B cell (primary cell): ENCODE results near the gene OR5T2. TPM values are rescaled to one million over a fixed set of nuclear protein-coding genes. Genes with fewer than 3 reads are reported as not detected.

Experiments
- ATAC-seq: fragments of 200-7000 bp; cut with Tn5 transposase; one replicate; pipeline ENCODE4 v1.10.0; 2021; ENCODE audit warnings: low read depth, mild to moderate bottlenecking, moderate number of reproducible peaks, moderate library complexity
- CTCF ChIA-PET: fragments of 350-600 bp; sonication (Branson Sonifier 250); formaldehyde crosslinking; loops from one replicate; lab custom pipeline; 2021; ENCODE audit warnings: antibody characterized with exemption, inconsistent platforms; lab: Charles Lee
- POLR2A ChIA-PET: fragments of 350-600 bp; sonication (Branson Sonifier 250); formaldehyde crosslinking; loops from one replicate; lab custom pipeline; 2021; ENCODE audit warnings: antibody characterized with exemption; lab: Charles Lee
- DNase-seq: peaks from one replicate; pipeline ENCODE4 v3.0.0; 2013
- H2AFZ ChIP-seq: 2 replicates; pipeline ENCODE4 v1.6.1; 2012; ENCODE audit warnings: mild to moderate bottlenecking, low read depth, low read length; ENCODE audit not compliant: insufficient read depth, poor library complexity, severe bottlenecking
- H3K27ac ChIP-seq, 2 donors: 1 replicate in 1 of 2; 2 replicates in 1 of 2; pipeline ENCODE4 v1.5.1; 2012 to 2013; ENCODE audit warnings: low read length in 2 of 2, mild to moderate bottlenecking in 2 of 2, moderate library complexity in 1 of 2
- H3K27me3 ChIP-seq, 4 experiments: fragments of 200-600 bp in 1 of 4; sonication (generic) in 1 of 4; replicated peaks in 1 of 4; 1 replicate in 2 of 4; 2 replicates in 2 of 4; pipeline versions ENCODE4 v1.6.1 to v1.7.0; 2013 to 2016; ENCODE audit warnings: low read length in 3 of 4, mild to moderate bottlenecking in 2 of 4, mixed read lengths in 1 of 4, moderate library complexity in 1 of 4; ENCODE audit not compliant: insufficient read depth in 4 of 4, control insufficient read depth in 3 of 4; ENCODE audit errors: control extremely low read depth in 1 of 4
- H3K36me3 ChIP-seq, 2 experiments: replicated peaks in 1 of 2; 1 replicate in 1 of 2; 2 replicates in 1 of 2; pipeline versions ENCODE4 v1.6.1 to v1.7.1; 2013; ENCODE audit warnings: low read length in 1 of 2; ENCODE audit not compliant: insufficient read depth in 2 of 2, control insufficient read depth in 1 of 2; ENCODE audit errors: control extremely low read depth in 1 of 2, extremely low read depth in 1 of 2
- H3K4me1 ChIP-seq, 2 donors: fragments of 200-600 bp in 1 of 2; sonication (generic) in 1 of 2; 1 replicate in 1 of 2; 2 replicates in 1 of 2; pipeline versions ENCODE4 v1.5.1 to v1.6.1; 2013 to 2017; ENCODE audit warnings: low read length in 2 of 2; ENCODE audit not compliant: control insufficient read depth in 2 of 2, insufficient read depth in 2 of 2
- H3K4me2 ChIP-seq: replicated peaks from 2 replicates; pipeline ENCODE3; 2012; ENCODE audit warnings: mild to moderate bottlenecking, low read depth, low read length; ENCODE audit not compliant: poor library complexity, severe bottlenecking
- H3K4me3 ChIP-seq, 5 experiments: fragments of 200-600 bp in 1 of 5; sonication (generic) in 1 of 5; 1 replicate in 3 of 5; 2 replicates in 2 of 5; pipeline versions ENCODE4 v1.5.1 to v1.7.0; 2011 to 2016; ENCODE audit warnings: low read length in 4 of 5, mild to moderate bottlenecking in 4 of 5, low read depth in 2 of 5, control low read depth in 1 of 5, moderate library complexity in 1 of 5; ENCODE audit not compliant: insufficient read depth in 1 of 5; ENCODE audit errors: control extremely low read depth in 1 of 5, extremely low read depth in 1 of 5
- H3K79me2 ChIP-seq: fragments of 200-600 bp; sonication (generic); one replicate; pipeline ENCODE4 v1.6.0; 2016; ENCODE audit warnings: low read length; ENCODE audit not compliant: control insufficient read depth, insufficient read depth
- H3K9ac ChIP-seq: fragments of 200-600 bp; sonication (generic); 2 replicates; pipeline ENCODE4 v1.6.1; 2017; ENCODE audit warnings: mild to moderate bottlenecking, low read length, moderate library complexity
- H3K9me3 ChIP-seq, 3 donors: one replicate each; pipeline versions ENCODE4 v1.6.1 to v1.7.1; 2013; ENCODE audit warnings: low read length in 2 of 3; ENCODE audit not compliant: control insufficient read depth in 2 of 3, insufficient read depth in 1 of 3; ENCODE audit errors: control extremely low read depth in 1 of 3
- H4K20me1 ChIP-seq: 2 replicates; pipeline ENCODE4 v1.6.0; 2012; ENCODE audit warnings: mild to moderate bottlenecking, low read length; ENCODE audit not compliant: insufficient read depth, control insufficient read depth, poor library complexity, severe bottlenecking
- H3K27ac Mint-ChIP-seq: one replicate; pipeline ENCODE4 v1.8.0; 2021; ENCODE audit warnings: mixed read lengths
- H3K27me3 Mint-ChIP-seq: one replicate; pipeline ENCODE4 v1.8.0; 2021; ENCODE audit warnings: mixed read lengths
- H3K4me1 Mint-ChIP-seq: one replicate; pipeline ENCODE4 v1.8.0; 2021; ENCODE audit warnings: mixed read lengths
- H3K4me3 Mint-ChIP-seq: one replicate; pipeline ENCODE4 v1.8.0; 2021; ENCODE audit warnings: mixed read lengths
- H3K9me3 Mint-ChIP-seq: one replicate; pipeline ENCODE4 v1.8.0; 2022; ENCODE audit warnings: mixed read lengths; ENCODE audit not compliant: insufficient read depth
- EZH2 ChIP-seq: IDR thresholded peaks from 2 replicates; pipeline ENCODE4 v1.6.1; 2012; ENCODE audit warnings: borderline replicate concordance, low read depth, mild to moderate bottlenecking, moderate library complexity, low read length; ENCODE audit not compliant: insufficient read depth, poor library complexity, severe bottlenecking
- WGBS: methylation state at CpG from one replicate; pipeline ENCODE4 v1.1.5; 2013; ENCODE audit warnings: missing lambda C conversion rate; ENCODE audit not compliant: insufficient coverage; 5-methylcytosine and 5-hydroxymethylcytosine counted together
- intact Hi-C: fragments of 100-400 bp; cut with micrococcal nuclease; formaldehyde crosslinking; loops from one replicate; pipeline ENCODE4 v1.10.0; 2022
- polyA plus RNA-seq: library from polyadenylated mRNA; depleted of rRNA; stranded (reverse); fragments of >200 nt; gene quantifications from 2 replicates; pipeline ENCODE4 v1.2.3, GENCODE V29; 2012
- total RNA-seq, 2 donors: library from RNA; stranded (reverse); fragments of 120-200 nt in 1 of 2; gene quantifications; 1 replicate in 1 of 2; 2 replicates in 1 of 2; pipeline versions ENCODE4 v1.2.3 to v1.2.4, GENCODE V29; 2013 to 2022
- TF ChIP-seq, protein P1 (sequence below): fragments of 200-600 bp; IDR thresholded peaks from one replicate; pipeline ENCODE4 v1.8.0; 2022; ENCODE audit warnings: antibody characterized with exemption, mild to moderate bottlenecking

The OR5T2 gene
- total and polyA plus RNA-seq, 2 donors (not counting 1 experiment from before 2014, with no cell fraction given) = not detected

DNA sequence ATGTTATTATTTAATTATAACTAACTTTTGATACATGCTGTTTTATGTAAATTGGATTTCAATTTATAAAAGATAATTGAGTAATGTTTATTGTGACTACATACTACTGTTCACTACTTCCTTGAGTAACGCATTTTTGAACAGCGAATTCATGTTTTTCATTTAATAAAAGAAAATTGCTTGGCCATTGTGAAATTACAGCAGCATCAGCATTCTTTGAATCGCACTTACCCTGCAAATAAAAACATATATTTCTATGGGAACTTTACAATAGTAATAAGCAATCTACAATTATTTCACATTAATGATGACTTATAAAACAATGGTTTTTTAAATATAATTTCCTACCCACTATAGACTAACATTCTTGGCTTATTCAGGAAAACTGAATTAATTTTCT lies 37.4 kb downstream of the OR5T2 start:
- ATAC-seq (no peak), DNase-seq (no peak)
- no CpG with 5 or more reads among the region's 3 CpGs for WGBS
- H3K9me3 ChIP-seq = no peaks in the 10 kb centered on the region
- Mint-ChIP-seq H3K4me3 (no peak overlapping the region), H3K4me1 (no peaks in the 10 kb centered on the region), H3K27me3 (no peaks in the 10 kb centered on the region), H3K27ac (no peak overlapping the region), H3K9me3 (peaks cover 3% of the 10 kb centered on the region)
- ChIA-PET CTCF (no interaction called here), POLR2A (no interaction called here)
- no peak overlapping the region for H2AFZ ChIP-seq
- intact Hi-C loops = no loop called here
- no peak overlapping the region for H3K9ac ChIP-seq
- H3K4me1 ChIP-seq = no peaks in the 10 kb centered on the region
- H3K27ac ChIP-seq = no peak overlapping the region
- H3K36me3 ChIP-seq = no peaks in the 10 kb centered on the region
- H4K20me1 ChIP-seq = no peaks in the 10 kb centered on the region
- no peaks in the 10 kb centered on the region for H3K79me2 ChIP-seq
- TF ChIP-seq, protein P1, sequence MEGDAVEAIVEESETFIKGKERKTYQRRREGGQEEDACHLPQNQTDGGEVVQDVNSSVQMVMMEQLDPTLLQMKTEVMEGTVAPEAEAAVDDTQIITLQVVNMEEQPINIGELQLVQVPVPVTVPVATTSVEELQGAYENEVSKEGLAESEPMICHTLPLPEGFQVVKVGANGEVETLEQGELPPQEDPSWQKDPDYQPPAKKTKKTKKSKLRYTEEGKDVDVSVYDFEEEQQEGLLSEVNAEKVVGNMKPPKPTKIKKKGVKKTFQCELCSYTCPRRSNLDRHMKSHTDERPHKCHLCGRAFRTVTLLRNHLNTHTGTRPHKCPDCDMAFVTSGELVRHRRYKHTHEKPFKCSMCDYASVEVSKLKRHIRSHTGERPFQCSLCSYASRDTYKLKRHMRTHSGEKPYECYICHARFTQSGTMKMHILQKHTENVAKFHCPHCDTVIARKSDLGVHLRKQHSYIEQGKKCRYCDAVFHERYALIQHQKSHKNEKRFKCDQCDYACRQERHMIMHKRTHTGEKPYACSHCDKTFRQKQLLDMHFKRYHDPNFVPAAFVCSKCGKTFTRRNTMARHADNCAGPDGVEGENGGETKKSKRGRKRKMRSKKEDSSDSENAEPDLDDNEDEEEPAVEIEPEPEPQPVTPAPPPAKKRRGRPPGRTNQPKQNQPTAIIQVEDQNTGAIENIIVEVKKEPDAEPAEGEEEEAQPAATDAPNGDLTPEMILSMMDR = no peak
- no peak overlapping the region for H3K4me2 ChIP-seq
- H3K4me3 ChIP-seq = no peak overlapping the region
- no peaks in the 10 kb centered on the region for H3K27me3 ChIP-seq

DNA sequence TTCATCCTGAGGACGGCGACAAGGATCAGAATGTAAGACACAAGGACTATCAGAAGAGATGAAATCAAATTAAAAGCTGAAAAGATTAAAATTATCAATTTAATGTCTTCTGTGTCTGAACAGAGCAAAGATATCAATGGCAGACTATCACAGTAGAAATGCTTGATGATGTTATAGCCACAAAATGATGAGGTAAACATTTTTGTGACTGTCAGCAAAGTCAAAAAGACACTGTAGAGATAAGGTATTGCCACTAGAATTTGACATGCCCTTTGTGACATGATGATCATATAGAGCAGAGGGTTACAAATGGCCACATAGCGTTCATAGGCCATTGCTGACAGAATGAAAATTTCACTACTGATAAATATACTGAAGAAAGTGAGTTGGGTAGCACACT lies 45.5 kb downstream of the OR5T2 start:
- Histone ChIP-seq H3K4me1 (no peaks in the 10 kb centered on the region), H3K9me3 (no peaks in the 10 kb centered on the region), H3K4me3 (no peak overlapping the region), H3K27ac (no peak overlapping the region), H3K27me3 (no peaks in the 10 kb centered on the region), H3K9ac (no peak overlapping the region), H3K79me2 (no peaks in the 10 kb centered on the region), H4K20me1 (no peaks in the 10 kb centered on the region), H3K36me3 (no peaks in the 10 kb centered on the region), H2AFZ (no peak overlapping the region), H3K4me2 (no peak overlapping the region)
- DNase-seq = no peak
- H3K4me3 Mint-ChIP-seq = no peak overlapping the region
- ChIA-PET CTCF (no interaction called here), POLR2A (no interaction called here)
- intact Hi-C loops = no loop called here
- no peak for TF ChIP-seq EZH2
- TF ChIP-seq, protein P1 = no peak
- no peaks in the 10 kb centered on the region for H3K27me3 Mint-ChIP-seq
- whole genome bisulfite sequencing = no CpG with 5 or more reads among the region's 3 CpGs
- H3K9me3 Mint-ChIP-seq = peaks cover 3% of the 10 kb centered on the region
- no peak overlapping the region for H3K27ac Mint-ChIP-seq
- no peak for ATAC-seq
- H3K4me1 Mint-ChIP-seq = no peaks in the 10 kb centered on the region
